Brain microvascular endothelial cell (primary cell): ENCODE measurements around the gene SRF.

Experiments used
- DNase-seq: peaks from one replicate; pipeline ENCODE4 v3.0.0-alpha.2; 2020
- H3K27ac ChIP-seq: fragments of 250-450 bp; sonication (Bioruptor Pico); 2 replicates; pipeline ENCODE4 v1.5.1; 2020; ENCODE audit warnings: mild to moderate bottlenecking, moderate library complexity
- H3K27me3 ChIP-seq: fragments of 250-450 bp; sonication (Bioruptor Pico); replicated peaks from 2 replicates; pipeline ENCODE4 v1.5.1; 2020; ENCODE audit warnings: mild to moderate bottlenecking
- H3K36me3 ChIP-seq: fragments of 250-450 bp; sonication (Bioruptor Pico); replicated peaks from 2 replicates; pipeline ENCODE4 v1.5.1; 2020; ENCODE audit warnings: mild to moderate bottlenecking
- H3K4me3 ChIP-seq: 2 replicates; pipeline ENCODE4 v1.5.1; 2011; ENCODE audit warnings: low read depth, mild to moderate bottlenecking, control low read depth, low read length, moderate library complexity
- in situ Hi-C: cut with HindIII; loops from 2 replicates; pipeline ENCODE4 v1.10.0; 2017; ENCODE audit warnings: low sequenced_read_pairs, low pct_ligation_motif_present
- TF ChIP-seq, protein P1 (sequence below): IDR thresholded peaks from 2 replicates; pipeline ENCODE4 v1.5.1; 2011; ENCODE audit warnings: low read depth, mild to moderate bottlenecking, moderate library complexity, low read length, control low read depth, inconsistent platforms; ENCODE audit errors: missing control alignments

The SRF gene

DNA sequence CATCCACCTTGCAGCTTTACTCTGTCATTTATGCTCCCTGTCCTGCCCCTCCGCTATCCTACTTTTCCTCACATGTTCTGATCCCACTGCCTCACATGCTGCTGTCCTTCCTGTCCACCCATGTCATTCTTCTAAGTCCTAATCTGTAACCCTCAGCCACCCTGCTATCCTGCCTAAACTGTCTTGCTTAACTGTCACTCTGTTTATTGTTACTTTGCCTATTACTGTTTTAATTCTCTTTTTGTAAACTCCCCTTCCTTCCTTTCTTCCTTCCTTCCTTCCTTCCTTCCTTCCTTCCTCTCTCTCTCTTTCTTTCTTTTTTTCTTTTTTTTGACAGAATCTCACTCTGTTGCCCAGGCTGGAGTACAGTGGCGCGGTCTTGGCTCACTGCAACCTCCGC lies 12.4 kb downstream of the SRF start:
- Histone ChIP-seq H3K27me3 (no peaks in the 10 kb centered on the region), H3K27ac (no peak overlapping the region), H3K4me3 (no peak overlapping the region), H3K36me3 (peaks cover 26% of the 10 kb centered on the region)
- in situ Hi-C loops = no loop called here
- DNase-seq = no peak
- TF ChIP-seq, protein P1, sequence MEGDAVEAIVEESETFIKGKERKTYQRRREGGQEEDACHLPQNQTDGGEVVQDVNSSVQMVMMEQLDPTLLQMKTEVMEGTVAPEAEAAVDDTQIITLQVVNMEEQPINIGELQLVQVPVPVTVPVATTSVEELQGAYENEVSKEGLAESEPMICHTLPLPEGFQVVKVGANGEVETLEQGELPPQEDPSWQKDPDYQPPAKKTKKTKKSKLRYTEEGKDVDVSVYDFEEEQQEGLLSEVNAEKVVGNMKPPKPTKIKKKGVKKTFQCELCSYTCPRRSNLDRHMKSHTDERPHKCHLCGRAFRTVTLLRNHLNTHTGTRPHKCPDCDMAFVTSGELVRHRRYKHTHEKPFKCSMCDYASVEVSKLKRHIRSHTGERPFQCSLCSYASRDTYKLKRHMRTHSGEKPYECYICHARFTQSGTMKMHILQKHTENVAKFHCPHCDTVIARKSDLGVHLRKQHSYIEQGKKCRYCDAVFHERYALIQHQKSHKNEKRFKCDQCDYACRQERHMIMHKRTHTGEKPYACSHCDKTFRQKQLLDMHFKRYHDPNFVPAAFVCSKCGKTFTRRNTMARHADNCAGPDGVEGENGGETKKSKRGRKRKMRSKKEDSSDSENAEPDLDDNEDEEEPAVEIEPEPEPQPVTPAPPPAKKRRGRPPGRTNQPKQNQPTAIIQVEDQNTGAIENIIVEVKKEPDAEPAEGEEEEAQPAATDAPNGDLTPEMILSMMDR = no peak

DNA sequence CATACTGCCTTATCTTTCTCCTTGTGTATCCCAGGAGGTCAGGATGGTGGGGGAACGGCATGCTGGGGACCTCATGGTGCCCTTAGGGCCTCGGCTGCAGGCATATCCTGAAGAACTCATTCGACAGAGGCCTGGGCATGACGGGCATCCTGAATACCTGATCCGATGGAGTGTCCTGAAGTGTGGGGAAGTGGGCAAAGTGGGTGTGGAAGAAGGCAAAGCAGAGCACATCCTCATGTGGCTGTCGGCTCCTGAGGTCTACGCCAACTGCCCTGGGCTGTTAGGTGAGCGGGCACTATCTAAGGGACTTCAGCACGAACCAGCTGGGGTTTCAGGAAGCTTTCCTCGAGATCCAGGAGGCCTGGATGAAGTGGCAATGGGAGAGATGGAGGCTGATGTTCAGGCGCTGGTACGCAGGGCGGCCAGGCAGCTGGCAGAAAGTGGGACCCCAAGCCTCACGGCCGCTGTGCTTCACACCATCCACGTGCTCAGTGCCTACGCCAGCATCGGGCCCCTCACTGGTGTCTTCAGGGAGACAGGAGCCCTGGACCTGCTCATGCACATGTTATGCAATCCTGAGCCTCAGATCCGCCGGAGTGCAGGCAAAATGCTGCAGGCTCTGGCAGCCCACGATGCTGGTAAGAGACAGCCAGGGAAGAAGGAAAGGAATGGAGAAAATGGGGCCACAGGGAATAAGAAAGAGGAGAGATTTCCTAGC lies 13.4 kb downstream of the SRF start:
- H3K36me3 ChIP-seq = peaks cover 16% of the 10 kb centered on the region
- in situ Hi-C loops = no loop called here
- no peaks in the 10 kb centered on the region for H3K27me3 ChIP-seq
- no peak overlapping the region for H3K27ac ChIP-seq
- TF ChIP-seq, protein P1 = no peak
- DNase-seq = no peak
- H3K4me3 ChIP-seq = no peak overlapping the region

DNA sequence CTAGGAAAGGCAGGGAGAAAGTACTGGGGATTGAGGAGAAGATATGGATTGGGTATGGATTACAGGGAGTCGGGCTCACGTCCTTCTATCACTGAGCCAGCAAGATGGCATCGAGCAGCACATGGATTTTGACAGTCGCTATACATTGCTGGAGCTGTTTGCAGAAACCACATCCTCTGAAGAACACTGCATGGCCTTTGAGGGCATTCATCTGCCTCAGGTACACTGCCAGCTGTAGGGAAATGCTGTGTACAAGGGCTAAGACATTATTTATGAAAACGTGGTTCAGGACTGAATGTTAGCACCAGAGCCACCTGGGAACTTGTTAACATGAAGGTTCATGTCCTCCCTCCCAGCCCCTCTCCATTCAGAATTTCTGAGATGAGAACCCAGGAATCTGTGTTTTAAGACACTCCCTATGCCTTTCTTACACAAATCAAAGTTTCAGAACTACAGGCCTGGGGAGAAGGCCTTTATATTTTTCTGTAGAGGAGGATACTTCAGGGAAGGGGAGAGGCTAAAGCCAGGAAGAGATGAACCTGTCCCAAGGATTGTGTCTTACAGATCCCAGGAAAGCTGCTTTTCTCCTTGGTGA lies 14.4 kb downstream of the SRF start:
- Histone ChIP-seq H3K36me3 (peaks cover 13% of the 10 kb centered on the region), H3K27ac (no peak overlapping the region), H3K27me3 (no peaks in the 10 kb centered on the region), H3K4me3 (no peak overlapping the region)
- TF ChIP-seq, protein P1 = no peak
- in situ Hi-C loops = no loop called here
- no peak for DNase-seq

DNA sequence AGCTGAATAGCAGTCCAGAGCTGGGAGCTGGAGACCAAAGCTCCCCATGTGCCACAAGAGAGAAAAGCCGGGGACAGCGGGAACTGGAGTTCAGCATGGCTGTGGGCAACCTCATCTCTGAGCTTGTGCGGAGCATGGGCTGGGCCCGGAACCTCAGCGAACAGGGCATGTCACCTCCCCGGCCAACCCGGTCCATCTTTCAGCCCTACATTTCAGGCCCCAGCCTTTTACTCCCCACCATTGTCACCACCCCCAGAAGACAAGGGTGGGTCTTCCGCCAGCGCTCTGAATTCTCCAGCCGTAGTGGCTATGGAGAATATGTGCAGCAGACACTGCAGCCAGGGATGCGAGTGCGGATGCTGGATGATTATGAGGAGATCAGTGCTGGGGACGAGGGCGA lies 14.9 kb downstream of the SRF start:
- Histone ChIP-seq H3K27ac (no peak overlapping the region), H3K36me3 (peaks cover 10% of the 10 kb centered on the region), H3K27me3 (no peaks in the 10 kb centered on the region), H3K4me3 (no peak overlapping the region)
- DNase-seq = no peak
- TF ChIP-seq, protein P1 = no peak
- in situ Hi-C loops = no loop called here

DNA sequence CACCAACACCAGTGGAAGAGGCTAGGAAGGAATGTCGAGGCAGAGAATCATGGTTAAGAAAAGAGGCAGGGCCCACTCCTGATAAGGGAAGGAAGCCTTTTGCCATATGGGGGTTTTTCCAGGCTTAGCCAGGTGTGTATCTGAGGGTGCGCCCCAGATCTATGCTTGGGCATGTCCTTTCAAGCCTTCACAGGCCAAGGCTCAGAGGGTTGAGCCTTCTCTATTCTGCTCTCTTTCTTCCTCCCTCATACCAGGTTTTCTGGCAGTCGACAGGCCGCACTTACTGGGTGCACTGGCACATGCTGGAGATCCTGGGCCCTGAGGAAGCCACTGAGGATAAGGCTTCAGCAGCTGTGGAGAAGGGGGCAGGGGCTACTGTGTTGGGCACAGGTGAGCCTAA lies 15.6 kb downstream of the SRF start:
- no peaks in the 10 kb centered on the region for H3K27me3 ChIP-seq
- TF ChIP-seq, protein P1 = no peak
- peaks cover 10% of the 10 kb centered on the region for H3K36me3 ChIP-seq
- no peak overlapping the region for H3K4me3 ChIP-seq
- in situ Hi-C loops = no loop called here
- no peak for DNase-seq
- H3K27ac ChIP-seq = no peak overlapping the region

DNA sequence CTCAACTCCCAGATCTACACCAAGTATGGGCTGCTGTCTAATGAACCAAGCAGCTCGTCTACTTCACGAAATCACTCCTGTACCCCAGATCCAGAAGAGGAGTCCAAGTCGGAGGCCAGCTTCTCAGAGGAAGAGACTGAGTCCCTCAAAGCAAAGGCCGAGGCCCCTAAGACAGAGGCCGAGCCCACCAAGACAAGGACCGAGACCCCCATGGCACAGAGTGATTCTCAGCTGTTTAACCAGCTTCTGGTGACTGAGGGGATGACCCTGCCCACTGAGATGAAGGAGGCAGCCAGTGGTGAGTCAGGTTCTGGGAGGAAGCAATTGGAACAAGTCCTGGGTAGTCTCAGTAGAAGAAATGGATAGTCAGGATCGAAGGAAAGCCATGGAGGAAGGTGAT lies 16.8 kb downstream of the SRF start:
- DNase-seq = no peak
- Histone ChIP-seq H3K4me3 (no peak overlapping the region), H3K27ac (no peak overlapping the region), H3K27me3 (no peaks in the 10 kb centered on the region), H3K36me3 (peaks cover 10% of the 10 kb centered on the region)
- in situ Hi-C loops = no loop called here
- TF ChIP-seq, protein P1 = no peak
